GM12878 (cell line): ENCODE results near the gene LDLRAD3. TPM values are rescaled to one million over a fixed set of nuclear protein-coding genes. Genes with fewer than 3 reads are reported as not detected.

Experiments
- ATAC-seq: fragments of 200-7000 bp; cut with Tn5 transposase; 3 replicates; pipeline ENCODE4 v1.9.1; 2020; ENCODE audit warnings: mild to moderate bottlenecking, moderate library complexity
- BruUV-seq: library from RNA; stranded (reverse); fragments of 400-500 nt; replicated peaks from 2 replicates; lab custom pipeline; 2021; lab: Mats Ljungman, UMichigan
- CTCF ChIA-PET: fragments of 300-600 bp; sonication (Branson Sonifier 250); formaldehyde crosslinking; extraction: SDS; loops from one replicate; lab custom pipeline; 2021; ENCODE audit warnings: inconsistent platforms; lab: Yijun Ruan, JAX
- POLR2A ChIA-PET: fragments of 350-600 bp; formaldehyde crosslinking; extraction: SDS; loops from one replicate; lab custom pipeline; 2021; ENCODE audit warnings: inconsistent platforms; lab: Charles Lee
- RAD21 ChIA-PET: fragments of 300-600 bp; sonication (Branson Sonifier 250); formaldehyde crosslinking; loops from one replicate; lab custom pipeline; 2023; ENCODE audit warnings: antibody characterized with exemption; ENCODE audit not compliant: unreplicated experiment; lab: Charles Lee
- SMC1A ChIA-PET: fragments of 300-600 bp; sonication (Branson Sonifier 250); formaldehyde crosslinking; loops from one replicate; lab custom pipeline; 2023; ENCODE audit not compliant: unreplicated experiment, uncharacterized antibody; lab: Charles Lee
- DNase-seq: peaks from one replicate; pipeline ENCODE4 v3.0.0-alpha.2; 2011; ENCODE audit warnings: low read depth, low spot score
- FAIRE-seq: peaks from 3 replicates; lab custom pipeline; 2011; peaks lifted over from hg19 to GRCh38; lab: Jason Lieb, UNC
- H2AFZ ChIP-seq: 2 replicates; pipeline ENCODE4 v1.6.0; 2011; ENCODE audit warnings: low read depth, low read length, control low read depth; ENCODE audit not compliant: control insufficient read depth
- H3K27ac ChIP-seq: 2 replicates; pipeline ENCODE4 v1.5.1; 2011; ENCODE audit warnings: control low read depth; ENCODE audit not compliant: control insufficient read depth, insufficient read depth
- H3K27me3 ChIP-seq, 2 experiments: replicated peaks in 1 of 2; 2 replicates each; pipeline versions ENCODE4 v1.6.0 to v1.6.1; 2011; ENCODE audit warnings: low read length in 1 of 2; ENCODE audit not compliant: control insufficient read depth in 2 of 2, insufficient read depth in 2 of 2
- H3K36me3 ChIP-seq, 2 experiments: 2 replicates each; pipeline ENCODE4 v1.5.1; 2011; ENCODE audit warnings: low read length in 1 of 2; ENCODE audit not compliant: control insufficient read depth in 2 of 2, insufficient read depth in 2 of 2
- H3K4me1 ChIP-seq: 2 replicates; pipeline ENCODE4 v1.6.1; 2011; ENCODE audit warnings: mild to moderate bottlenecking, low read length, moderate library complexity, mixed read lengths; ENCODE audit not compliant: control insufficient read depth, insufficient read depth
- H3K4me2 ChIP-seq: 2 replicates; pipeline ENCODE4 v1.6.0; 2011; ENCODE audit warnings: control low read depth; ENCODE audit not compliant: control insufficient read depth, insufficient read depth
- H3K4me3 ChIP-seq: fragments of 200-600 bp; sonication (generic); 2 replicates; pipeline ENCODE4 v1.5.1; 2016
- H3K79me2 ChIP-seq: 2 replicates; pipeline ENCODE4 v1.6.0; 2011; ENCODE audit warnings: low read length; ENCODE audit not compliant: control insufficient read depth, insufficient read depth
- H3K9ac ChIP-seq: 2 replicates; pipeline ENCODE4 v1.8.0; 2011; ENCODE audit warnings: low read length, control low read depth, mixed read lengths; ENCODE audit not compliant: control insufficient read depth, insufficient read depth
- H3K9me3 ChIP-seq: replicated peaks from 3 replicates; pipeline ENCODE4 v1.5.1; 2011; ENCODE audit warnings: mild to moderate bottlenecking, low read length; ENCODE audit not compliant: control insufficient read depth, insufficient read depth
- H4K20me1 ChIP-seq: 2 replicates; pipeline ENCODE4 v1.6.0; 2011; ENCODE audit not compliant: control insufficient read depth, insufficient read depth
- BCL11A ChIP-seq: IDR thresholded peaks from 2 replicates; pipeline ENCODE4 v1.6.1; 2011; ENCODE audit warnings: low read depth, low read length
- CHD4 ChIP-seq: fragments of 200-600 bp; sonication (generic); IDR thresholded peaks from 2 replicates; pipeline ENCODE4 v1.6.1; 2016; ENCODE audit warnings: mild to moderate bottlenecking
- EZH2 ChIP-seq: IDR thresholded peaks from 2 replicates; pipeline ENCODE4 v1.6.1; 2012; ENCODE audit warnings: low read depth, mild to moderate bottlenecking, control low read depth, inconsistent platforms, low read length, borderline replicate concordance; ENCODE audit not compliant: control insufficient read depth
- HDAC6 ChIP-seq: fragments of 200-600 bp; sonication (generic); IDR thresholded peaks from one replicate; pipeline ENCODE4 v1.8.0; 2017; ENCODE audit warnings: antibody characterized with exemption; ENCODE audit not compliant: unreplicated experiment
- KDM1A ChIP-seq: fragments of 200-600 bp; sonication (generic); IDR thresholded peaks from 2 replicates; pipeline ENCODE4 v1.6.1; 2016; ENCODE audit warnings: borderline replicate concordance
- RAD21 ChIP-seq: IDR thresholded peaks from 2 replicates; pipeline ENCODE4 v1.6.1; 2011; ENCODE audit warnings: mild to moderate bottlenecking, low read depth, low read length, moderate library complexity; ENCODE audit not compliant: insufficient read depth
- TARDBP ChIP-seq: IDR thresholded peaks from 2 replicates; pipeline ENCODE4 v1.6.1; 2016; ENCODE audit warnings: borderline replicate concordance
- YBX1 ChIP-seq: fragments of 450-650 bp; IDR thresholded peaks from 2 replicates; pipeline ENCODE4 v1.6.1; 2016; ENCODE audit warnings: antibody characterized with exemption
- WGBS: methylation state at CpG from one replicate; pipeline ENCODE4 v1.1.6; 2016; ENCODE audit warnings: low lambda C conversion rate; ENCODE audit not compliant: insufficient replicate concordance, insufficient coverage; ENCODE audit errors: missing lambda C conversion rate; 5-methylcytosine and 5-hydroxymethylcytosine counted together
- in situ Hi-C: fragments of 300-500 bp; cut with MboI; formaldehyde crosslinking; loops from 9 replicates; pipeline ENCODE4 v1.14.3; 2018; ENCODE audit warnings: mixed read lengths
- intact Hi-C: fragments of 100-400 bp; cut with micrococcal nuclease; formaldehyde crosslinking; loops from one replicate; pipeline ENCODE4 v1.14.2; 2022; ENCODE audit not compliant: unreplicated experiment
- polyA plus RNA-seq, 11 experiments: library from polyadenylated mRNA; depleted of rRNA in 4 of 11; unstranded in 6 of 11; stranded (reverse) in 5 of 11; fragments of >200 nt; fragmentation: Nextera tagmentation in 4 of 11; fragmentation: Illumina TruSeq in 1 of 11; extraction: Ambion mirVana in 4 of 11; extraction: Trizol in 1 of 11; gene quantifications; 1 replicate in 1 of 11; 2 replicates in 10 of 11; pipeline versions ENCODE4 v1.2.1 to v1.2.3, GENCODE V29; 2011 to 2016; ENCODE audit warnings: inconsistent platforms in 2 of 11, missing spikeins in 2 of 11, low read depth in 1 of 11
- total RNA-seq, 4 experiments: library from RNA; depleted of rRNA in 3 of 4; stranded (reverse); fragments of >200 nt in 3 of 4; fragmentation: Illumina TruSeq in 1 of 4; extraction: Trizol in 1 of 4; gene quantifications; 2 replicates each; pipeline versions ENCODE4 v1.2.1 to v1.2.3, GENCODE V29; 2013 to 2021
- TF ChIP-seq, protein P1 (sequence below): fragments of 450-650 bp; formaldehyde crosslinking; IDR thresholded peaks from 2 replicates; pipeline ENCODE4 v1.4.0; 2020; ENCODE audit warnings: mild to moderate bottlenecking, moderate library complexity
- TF ChIP-seq, protein P2 (sequence below): fragments of 450-650 bp; IDR thresholded peaks from 2 replicates; pipeline ENCODE4 v1.6.1; 2016; ENCODE audit warnings: mild to moderate bottlenecking
- TF ChIP-seq, protein P3 (sequence below): IDR thresholded peaks from 2 replicates; pipeline ENCODE4 v1.6.1; 2012; ENCODE audit warnings: low read depth, low read length, improper control_type of control experiment
- TF ChIP-seq, protein P4 (sequence below): IDR thresholded peaks from 2 replicates; pipeline ENCODE4 v1.6.1; 2012; ENCODE audit warnings: mild to moderate bottlenecking, low read depth, low read length

LDLRAD3 gene
- total and polyA plus RNA-seq, 10 of the 15 experiments (the other 5 are each of a cell fraction or from before 2014, with no cell fraction given) = 2.5 to 17.2 (median 10.7) TPM

DNA sequence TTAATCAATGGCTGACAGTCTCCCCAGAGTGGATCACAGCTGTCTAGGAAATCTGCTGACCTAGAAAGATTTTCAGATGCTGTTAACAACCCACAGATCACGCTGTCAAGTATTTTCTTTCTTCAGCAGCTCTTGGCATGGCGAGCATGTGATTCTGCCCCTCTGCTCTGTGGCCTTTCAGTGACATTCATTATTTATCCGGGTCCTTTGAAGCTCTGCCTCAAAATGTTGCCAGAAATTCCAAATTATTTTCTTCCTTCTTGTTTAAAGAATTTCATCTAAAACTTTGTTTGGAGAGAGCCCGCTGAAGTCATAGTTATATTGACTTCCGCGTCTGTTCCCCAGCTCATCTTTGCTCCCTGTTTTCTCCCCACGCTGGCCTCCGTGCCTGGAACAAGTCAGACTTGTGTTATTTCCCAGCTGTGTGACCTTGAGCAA lies 211.3 kb downstream of the LDLRAD3 start (continued):
- no peak for TF ChIP-seq EZH2
- TF ChIP-seq CHD4 = no peak
- no peak for TF ChIP-seq KDM1A
- no peak for TF ChIP-seq BCL11A
- no peak for TF ChIP-seq RAD21
- no peak for TF ChIP-seq HDAC6

DNA sequence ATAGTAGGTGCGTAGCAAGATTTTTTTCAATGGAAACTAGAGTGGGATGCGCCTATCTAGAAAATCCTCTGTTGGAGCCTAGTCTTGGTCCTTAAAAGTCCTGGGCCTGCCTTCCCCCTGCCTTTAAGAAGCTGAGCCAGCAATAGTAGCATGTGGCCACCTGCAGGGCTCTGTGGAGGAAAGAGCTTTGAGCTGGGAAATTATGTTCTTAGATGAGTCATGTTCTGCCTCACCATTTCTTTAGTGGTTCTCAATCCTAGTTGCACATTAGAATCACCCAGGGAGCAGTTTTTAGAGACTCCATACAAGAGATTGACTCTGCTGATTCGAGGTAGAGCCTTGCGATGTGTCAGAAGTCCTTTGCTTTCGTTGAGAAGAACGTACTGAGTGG lies 211.9 kb downstream of the LDLRAD3 start:
- no peak overlapping the region for H2AFZ ChIP-seq
- TF ChIP-seq CHD4 (no peak), YBX1 (no peak), TARDBP (no peak)
- TF ChIP-seq, protein P1, sequence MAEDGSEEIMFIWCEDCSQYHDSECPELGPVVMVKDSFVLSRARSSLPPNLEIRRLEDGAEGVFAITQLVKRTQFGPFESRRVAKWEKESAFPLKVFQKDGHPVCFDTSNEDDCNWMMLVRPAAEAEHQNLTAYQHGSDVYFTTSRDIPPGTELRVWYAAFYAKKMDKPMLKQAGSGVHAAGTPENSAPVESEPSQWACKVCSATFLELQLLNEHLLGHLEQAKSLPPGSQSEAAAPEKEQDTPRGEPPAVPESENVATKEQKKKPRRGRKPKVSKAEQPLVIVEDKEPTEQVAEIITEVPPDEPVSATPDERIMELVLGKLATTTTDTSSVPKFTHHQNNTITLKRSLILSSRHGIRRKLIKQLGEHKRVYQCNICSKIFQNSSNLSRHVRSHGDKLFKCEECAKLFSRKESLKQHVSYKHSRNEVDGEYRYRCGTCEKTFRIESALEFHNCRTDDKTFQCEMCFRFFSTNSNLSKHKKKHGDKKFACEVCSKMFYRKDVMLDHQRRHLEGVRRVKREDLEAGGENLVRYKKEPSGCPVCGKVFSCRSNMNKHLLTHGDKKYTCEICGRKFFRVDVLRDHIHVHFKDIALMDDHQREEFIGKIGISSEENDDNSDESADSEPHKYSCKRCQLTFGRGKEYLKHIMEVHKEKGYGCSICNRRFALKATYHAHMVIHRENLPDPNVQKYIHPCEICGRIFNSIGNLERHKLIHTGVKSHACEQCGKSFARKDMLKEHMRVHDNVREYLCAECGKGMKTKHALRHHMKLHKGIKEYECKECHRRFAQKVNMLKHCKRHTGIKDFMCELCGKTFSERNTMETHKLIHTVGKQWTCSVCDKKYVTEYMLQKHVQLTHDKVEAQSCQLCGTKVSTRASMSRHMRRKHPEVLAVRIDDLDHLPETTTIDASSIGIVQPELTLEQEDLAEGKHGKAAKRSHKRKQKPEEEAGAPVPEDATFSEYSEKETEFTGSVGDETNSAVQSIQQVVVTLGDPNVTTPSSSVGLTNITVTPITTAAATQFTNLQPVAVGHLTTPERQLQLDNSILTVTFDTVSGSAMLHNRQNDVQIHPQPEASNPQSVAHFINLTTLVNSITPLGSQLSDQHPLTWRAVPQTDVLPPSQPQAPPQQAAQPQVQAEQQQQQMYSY (CRISPR knock-in tag) = no peak
- TF ChIP-seq, protein P2, sequence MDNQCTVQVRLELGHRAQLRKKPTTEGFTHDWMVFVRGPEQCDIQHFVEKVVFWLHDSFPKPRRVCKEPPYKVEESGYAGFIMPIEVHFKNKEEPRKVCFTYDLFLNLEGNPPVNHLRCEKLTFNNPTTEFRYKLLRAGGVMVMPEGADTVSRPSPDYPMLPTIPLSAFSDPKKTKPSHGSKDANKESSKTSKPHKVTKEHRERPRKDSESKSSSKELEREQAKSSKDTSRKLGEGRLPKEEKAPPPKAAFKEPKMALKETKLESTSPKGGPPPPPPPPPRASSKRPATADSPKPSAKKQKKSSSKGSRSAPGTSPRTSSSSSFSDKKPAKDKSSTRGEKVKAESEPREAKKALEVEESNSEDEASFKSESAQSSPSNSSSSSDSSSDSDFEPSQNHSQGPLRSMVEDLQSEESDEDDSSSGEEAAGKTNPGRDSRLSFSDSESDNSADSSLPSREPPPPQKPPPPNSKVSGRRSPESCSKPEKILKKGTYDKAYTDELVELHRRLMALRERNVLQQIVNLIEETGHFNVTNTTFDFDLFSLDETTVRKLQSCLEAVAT = no peak
- TF ChIP-seq, protein P3, sequence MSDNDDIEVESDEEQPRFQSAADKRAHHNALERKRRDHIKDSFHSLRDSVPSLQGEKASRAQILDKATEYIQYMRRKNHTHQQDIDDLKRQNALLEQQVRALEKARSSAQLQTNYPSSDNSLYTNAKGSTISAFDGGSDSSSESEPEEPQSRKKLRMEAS = no peak
- TF ChIP-seq, protein P4, sequence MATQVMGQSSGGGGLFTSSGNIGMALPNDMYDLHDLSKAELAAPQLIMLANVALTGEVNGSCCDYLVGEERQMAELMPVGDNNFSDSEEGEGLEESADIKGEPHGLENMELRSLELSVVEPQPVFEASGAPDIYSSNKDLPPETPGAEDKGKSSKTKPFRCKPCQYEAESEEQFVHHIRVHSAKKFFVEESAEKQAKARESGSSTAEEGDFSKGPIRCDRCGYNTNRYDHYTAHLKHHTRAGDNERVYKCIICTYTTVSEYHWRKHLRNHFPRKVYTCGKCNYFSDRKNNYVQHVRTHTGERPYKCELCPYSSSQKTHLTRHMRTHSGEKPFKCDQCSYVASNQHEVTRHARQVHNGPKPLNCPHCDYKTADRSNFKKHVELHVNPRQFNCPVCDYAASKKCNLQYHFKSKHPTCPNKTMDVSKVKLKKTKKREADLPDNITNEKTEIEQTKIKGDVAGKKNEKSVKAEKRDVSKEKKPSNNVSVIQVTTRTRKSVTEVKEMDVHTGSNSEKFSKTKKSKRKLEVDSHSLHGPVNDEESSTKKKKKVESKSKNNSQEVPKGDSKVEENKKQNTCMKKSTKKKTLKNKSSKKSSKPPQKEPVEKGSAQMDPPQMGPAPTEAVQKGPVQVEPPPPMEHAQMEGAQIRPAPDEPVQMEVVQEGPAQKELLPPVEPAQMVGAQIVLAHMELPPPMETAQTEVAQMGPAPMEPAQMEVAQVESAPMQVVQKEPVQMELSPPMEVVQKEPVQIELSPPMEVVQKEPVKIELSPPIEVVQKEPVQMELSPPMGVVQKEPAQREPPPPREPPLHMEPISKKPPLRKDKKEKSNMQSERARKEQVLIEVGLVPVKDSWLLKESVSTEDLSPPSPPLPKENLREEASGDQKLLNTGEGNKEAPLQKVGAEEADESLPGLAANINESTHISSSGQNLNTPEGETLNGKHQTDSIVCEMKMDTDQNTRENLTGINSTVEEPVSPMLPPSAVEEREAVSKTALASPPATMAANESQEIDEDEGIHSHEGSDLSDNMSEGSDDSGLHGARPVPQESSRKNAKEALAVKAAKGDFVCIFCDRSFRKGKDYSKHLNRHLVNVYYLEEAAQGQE = no peak
- ChIA-PET RAD21 (interaction anchor here (1.2 kb wide), 1 partner anchor 334 kb away, joined by 5 read pairs; no protein-coding TSS in a partner anchor), POLR2A (no interaction called here), SMC1A (interaction anchor here (1.0 to 1.6 kb wide), 2 partner anchors 28 to 110 kb away, joined by 3 read pairs; no protein-coding TSS in a partner anchor), CTCF (no interaction called here)
- 40% methylated on average over 6 of the region's 6 CpGs for WGBS
- no peaks in the 10 kb centered on the region for H3K79me2 ChIP-seq
- no peak overlapping the region for H3K4me2 ChIP-seq
- no peaks in the 10 kb centered on the region for H3K36me3 ChIP-seq
- no peak overlapping the region for H3K4me3 ChIP-seq
- H3K27me3 ChIP-seq = no peaks in the 10 kb centered on the region
- ATAC-seq = no peak
- in situ Hi-C loops = no loop called here
- H3K9ac ChIP-seq = no peak overlapping the region
- no peaks in the 10 kb centered on the region for H4K20me1 ChIP-seq
- H3K4me1 ChIP-seq = no peaks in the 10 kb centered on the region
- no peak for DNase-seq
- H3K9me3 ChIP-seq = no peaks in the 10 kb centered on the region
- no peak for FAIRE-seq
- BruUV-seq = no TSS peak
- intact Hi-C loops = no loop called here
- H3K27ac ChIP-seq = no peak overlapping the region
